H1 (cell line): ENCODE data around the gene ZSCAN20. TPM values are rescaled to one million over a fixed set of nuclear protein-coding genes. Genes with fewer than 3 reads are reported as not detected.
A peak's percentile ranks its signal among the peaks of the same experiment; 100 is the strongest.

ENCODE experiments used
- CTCF ChIA-PET: fragments of 300-600 bp; sonication (Branson Sonifier 250); formaldehyde crosslinking; loops from one replicate; lab custom pipeline; 2021; ENCODE audit not compliant: partially characterized antibody; lab: Charles Lee
- POLR2A ChIA-PET: fragments of 300-600 bp; sonication (Branson Sonifier 250); formaldehyde crosslinking; loops from one replicate; lab custom pipeline; 2021; ENCODE audit warnings: inconsistent platforms; ENCODE audit not compliant: partially characterized antibody; lab: Charles Lee
- DNase-seq, 2 experiments: peaks; one replicate each; pipeline versions ENCODE4 v3.0.0 to v3.0.0-alpha.2; 2010 to 2022; ENCODE audit warnings: low spot score in 2 of 2, low read depth in 1 of 2, mixed read lengths in 1 of 2
- FAIRE-seq: peaks from 2 replicates; lab custom pipeline; 2011; peaks lifted over from hg19 to GRCh38; lab: Jason Lieb, UNC
- H2AFZ ChIP-seq: 2 replicates; pipeline ENCODE4 v1.8.1; 2012; ENCODE audit warnings: low read length, inconsistent platforms
- H2AK5ac ChIP-seq: 2 replicates; pipeline ENCODE4 v1.6.1; 2013; ENCODE audit warnings: low read depth, low read length
- H2BK120ac ChIP-seq: replicated peaks from 2 replicates; pipeline ENCODE3; 2013; ENCODE audit warnings: low read depth, low read length, inconsistent platforms
- H2BK12ac ChIP-seq: 2 replicates; pipeline ENCODE4 v1.6.1; 2013; ENCODE audit warnings: low read depth, low read length
- H2BK15ac ChIP-seq: 2 replicates; pipeline ENCODE4 v1.6.1; 2013; ENCODE audit warnings: low read length
- H2BK20ac ChIP-seq: 2 replicates; pipeline ENCODE4 v1.6.1; 2013; ENCODE audit warnings: low read length
- H2BK5ac ChIP-seq: 2 replicates; pipeline ENCODE4 v1.6.1; 2013; ENCODE audit warnings: low read depth, low read length
- H3K14ac ChIP-seq: 2 replicates; pipeline ENCODE4 v1.6.1; 2013; ENCODE audit warnings: inconsistent platforms; ENCODE audit not compliant: insufficient read length
- H3K18ac ChIP-seq: 2 replicates; pipeline ENCODE4 v1.6.1; 2013; ENCODE audit warnings: low read length; ENCODE audit errors: extremely low read depth
- H3K23ac ChIP-seq: 2 replicates; pipeline ENCODE4 v1.6.1; 2013; ENCODE audit warnings: inconsistent platforms; ENCODE audit not compliant: insufficient read length
- H3K23me2 ChIP-seq: 2 replicates; pipeline ENCODE4 v1.6.1; 2013; ENCODE audit warnings: low read depth, low read length
- H3K27ac ChIP-seq: 2 replicates; pipeline ENCODE4 v1.6.1; 2011; ENCODE audit warnings: low read depth, low read length, inconsistent platforms
- H3K27me3 ChIP-seq, 4 experiments: replicated peaks in 1 of 4; 1 replicate in 1 of 4; 2 replicates in 3 of 4; pipeline versions ENCODE4 v1.6.1 to v1.8.1; 2011 to 2013; ENCODE audit warnings: low read length in 3 of 4, mild to moderate bottlenecking in 3 of 4, inconsistent platforms in 2 of 4, mixed read lengths in 2 of 4, moderate library complexity in 1 of 4; ENCODE audit not compliant: control insufficient read depth in 3 of 4, insufficient read depth in 3 of 4; ENCODE audit errors: extremely low read depth in 1 of 4
- H3K36me3 ChIP-seq, 4 experiments: 2 replicates each; pipeline versions ENCODE4 v1.6.1 to v1.8.1; 2011 to 2013; ENCODE audit warnings: mild to moderate bottlenecking in 4 of 4, low read length in 3 of 4, moderate library complexity in 2 of 4, control low read depth in 1 of 4, inconsistent platforms in 1 of 4; ENCODE audit not compliant: insufficient read depth in 4 of 4, control insufficient read depth in 2 of 4
- H3K4ac ChIP-seq: replicated peaks from 2 replicates; pipeline ENCODE3; 2013; ENCODE audit warnings: low read length, low read depth, mixed read lengths, inconsistent platforms; ENCODE audit not compliant: insufficient read length
- H3K4me1 ChIP-seq, 4 experiments: replicated peaks in 1 of 4; 1 replicate in 1 of 4; 2 replicates in 3 of 4; pipeline versions ENCODE4 v1.6.1 to v1.8.1; 2011 to 2013; ENCODE audit warnings: low read length in 3 of 4, inconsistent platforms in 2 of 4, mixed read lengths in 1 of 4; ENCODE audit not compliant: insufficient read depth in 4 of 4, control insufficient read depth in 3 of 4
- H3K4me2 ChIP-seq, 2 experiments: 2 replicates each; pipeline versions ENCODE4 v1.6.1 to v1.8.1; 2011 to 2013; ENCODE audit warnings: low read depth in 2 of 2, low read length in 2 of 2, control low read depth in 1 of 2, inconsistent platforms in 1 of 2, mild to moderate bottlenecking in 1 of 2; ENCODE audit not compliant: insufficient read depth in 1 of 2
- H3K4me3 ChIP-seq, 4 experiments: fragments of 200-600, 300-600 bp in 1 of 4; sonication (generic), shearing (Covaris generic), sonication (Bioruptor Twin) in 1 of 4; 2 replicates each; pipeline versions ENCODE4 v1.5.1 to v1.8.1; 2011 to 2016; ENCODE audit warnings: low read length in 4 of 4, low read depth in 3 of 4, control low read depth in 2 of 4, inconsistent platforms in 2 of 4, mild to moderate bottlenecking in 2 of 4, mixed read lengths in 1 of 4, moderate library complexity in 1 of 4; ENCODE audit not compliant: insufficient read depth in 2 of 4; ENCODE audit errors: extremely low read depth in 1 of 4
- H3K56ac ChIP-seq: replicated peaks from 2 replicates; pipeline ENCODE3; 2013; ENCODE audit warnings: low read depth, mild to moderate bottlenecking, mixed read lengths, low read length, inconsistent platforms; ENCODE audit not compliant: insufficient read length
- H3K79me1 ChIP-seq: 2 replicates; pipeline ENCODE4 v1.6.1; 2013; ENCODE audit warnings: low read depth, low read length, control low read depth
- H3K79me2 ChIP-seq, 2 experiments: 2 replicates each; pipeline versions ENCODE4 v1.6.1 to v1.8.1; 2012 to 2013; ENCODE audit warnings: low read length in 2 of 2, mild to moderate bottlenecking in 2 of 2, inconsistent platforms in 1 of 2; ENCODE audit not compliant: insufficient read depth in 2 of 2, control insufficient read depth in 1 of 2
- H3K9ac ChIP-seq, 4 experiments: replicated peaks in 1 of 4; 1 replicate in 1 of 4; 2 replicates in 3 of 4; pipeline versions ENCODE4 v1.6.1 to v1.8.1; 2011 to 2013; ENCODE audit warnings: low read depth in 3 of 4, low read length in 3 of 4, control low read depth in 2 of 4, mild to moderate bottlenecking in 2 of 4, moderate library complexity in 2 of 4, inconsistent platforms in 1 of 4; ENCODE audit errors: extremely low read depth in 1 of 4
- H3K9me3 ChIP-seq, 2 experiments: 2 replicates each; pipeline versions ENCODE4 v1.6.1 to v1.8.1; 2012 to 2013; ENCODE audit warnings: mild to moderate bottlenecking in 2 of 2, moderate library complexity in 2 of 2, control low read depth in 1 of 2, inconsistent platforms in 1 of 2, low read depth in 1 of 2, low read length in 1 of 2, mixed read lengths in 1 of 2; ENCODE audit not compliant: insufficient read depth in 2 of 2
- H4K20me1 ChIP-seq, 2 experiments: replicated peaks in 1 of 2; 2 replicates each; pipeline versions ENCODE3 to v1.8.1; 2011 to 2013; ENCODE audit warnings: inconsistent platforms in 2 of 2, low read length in 2 of 2, mild to moderate bottlenecking in 1 of 2; ENCODE audit not compliant: insufficient read depth in 2 of 2, control insufficient read depth in 1 of 2
- H4K5ac ChIP-seq: 2 replicates; pipeline ENCODE4 v1.6.1; 2013; ENCODE audit warnings: low read length, low read depth, mixed read lengths, inconsistent platforms; ENCODE audit not compliant: insufficient read length
- H4K8ac ChIP-seq: 2 replicates; pipeline ENCODE4 v1.8.0; 2013; ENCODE audit warnings: mild to moderate bottlenecking, moderate library complexity, low read length, inconsistent platforms; ENCODE audit not compliant: insufficient read depth; ENCODE audit errors: extremely low read depth
- H4K91ac ChIP-seq: replicated peaks from 2 replicates; pipeline ENCODE3; 2013; ENCODE audit warnings: low read length, mixed read lengths, inconsistent platforms; ENCODE audit not compliant: insufficient read length
- EP300 ChIP-seq, 2 experiments: IDR thresholded peaks; 1 replicate in 1 of 2; 2 replicates in 1 of 2; pipeline ENCODE4 v1.6.1; 2011 to 2012; ENCODE audit warnings: low read depth in 2 of 2, low read length in 2 of 2, mild to moderate bottlenecking in 2 of 2, borderline replicate concordance in 1 of 2, inconsistent platforms in 1 of 2, moderate library complexity in 1 of 2
- FOSL1 ChIP-seq: IDR thresholded peaks from 2 replicates; pipeline ENCODE4 v1.6.1; 2011; ENCODE audit warnings: mild to moderate bottlenecking, low read depth, low read length, moderate library complexity; ENCODE audit not compliant: insufficient read depth
- NANOG ChIP-seq: IDR thresholded peaks from 2 replicates; pipeline ENCODE4 v1.6.1; 2011; ENCODE audit warnings: low read length, low read depth, mild to moderate bottlenecking, inconsistent platforms; ENCODE audit not compliant: insufficient read depth, poor library complexity, severe bottlenecking
- PHF8 ChIP-seq: fragments of 200-600 bp; sonication (generic); conservative IDR thresholded peaks from 2 replicates; pipeline ENCODE4 v1.7.1; 2012; ENCODE audit warnings: low read depth, mild to moderate bottlenecking, inconsistent platforms, low read length, moderate library complexity
- POU5F1 ChIP-seq: IDR thresholded peaks from 2 replicates; pipeline ENCODE4 v1.6.1; 2011; ENCODE audit warnings: low read depth, mild to moderate bottlenecking, low read length, moderate library complexity
- RBBP5 ChIP-seq: IDR thresholded peaks from 2 replicates; pipeline ENCODE4 v1.7.1; 2012; ENCODE audit warnings: low read depth, mild to moderate bottlenecking, inconsistent platforms, low read length, moderate library complexity, borderline replicate concordance
- SIRT6 ChIP-seq: IDR thresholded peaks from one replicate; pipeline ENCODE4 v1.7.1; 2012; ENCODE audit warnings: low read length, inconsistent platforms
- TAF7 ChIP-seq: optimal IDR thresholded peaks from 2 replicates; pipeline ENCODE3; 2011; ENCODE audit warnings: low read depth, mild to moderate bottlenecking, inconsistent platforms, low read length, moderate library complexity, borderline replicate concordance
- WGBS, 2 experiments: shearing (Covaris generic) in 1 of 2; methylation state at CpG; one replicate each; pipeline versions ENCODE4 v1.1.6 to v1.1.7; 2013 to 2015; ENCODE audit warnings: low lambda C conversion rate in 2 of 2, mixed read lengths in 2 of 2, inconsistent platforms in 1 of 2, low coverage in 1 of 2, missing lambda C conversion rate in 1 of 2; ENCODE audit not compliant: insufficient replicate concordance in 2 of 2, insufficient coverage in 1 of 2, insufficient read length in 1 of 2; ENCODE audit errors: extremely low coverage in 1 of 2, missing lambda C conversion rate in 1 of 2; 5-methylcytosine and 5-hydroxymethylcytosine counted together
- polyA plus RNA-seq, 7 experiments: library from polyadenylated mRNA; depleted of rRNA in 3 of 7; stranded (reverse) in 5 of 7; unstranded in 2 of 7; fragments of >200 nt in 5 of 7; fragments of 200-250 nt in 2 of 7; gene quantifications; 1 replicate in 5 of 7; 2 replicates in 1 of 7; 4 replicates in 1 of 7; pipeline versions ENCODE4 v1.2.1 to v1.2.3, GENCODE V29; 2011 to 2013; ENCODE audit warnings: missing spikeins in 2 of 7, mixed read lengths in 2 of 7
- total RNA-seq: library from RNA; stranded (reverse); fragmentation: NEBNext Ultra II Directional; extraction: Animal tissue kit (Norgen Biotek cat#: 25700); gene quantifications from 2 replicates; pipeline ENCODE4 v1.2.1, GENCODE V29; 2021
- TF ChIP-seq, protein P1 (sequence below): IDR thresholded peaks from 2 replicates; pipeline ENCODE4 v1.6.1; 2012; ENCODE audit warnings: low read length, inconsistent platforms
- TF ChIP-seq, protein P2 (sequence below): IDR thresholded peaks from 2 replicates; pipeline ENCODE4 v1.6.1; 2011; ENCODE audit warnings: low read length, improper control_type of control experiment

The ZSCAN20 gene
- total and polyA plus RNA-seq, 2 of the 8 experiments (the other 6 are each of a cell fraction or from before 2014, with no cell fraction given), result 0.70 to 3.4 TPM

DNA sequence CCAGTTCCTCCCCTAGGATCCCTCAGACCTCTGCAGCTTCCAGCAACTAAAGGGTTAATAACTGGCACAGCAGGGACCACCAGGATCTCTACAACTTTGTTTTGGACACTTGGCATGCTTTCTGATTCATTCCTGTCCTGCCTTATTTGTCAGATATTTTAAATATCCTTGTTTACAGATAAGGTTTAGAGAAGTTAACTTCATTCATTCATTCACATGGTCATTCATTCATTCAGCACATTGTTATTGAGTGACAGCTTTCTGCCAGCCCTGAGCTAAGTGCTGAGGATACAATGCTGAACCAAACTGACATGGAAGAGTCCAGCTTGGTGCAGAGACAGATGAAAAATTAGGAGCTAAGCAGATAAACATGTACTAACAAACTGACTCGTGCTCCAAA lies 32.8 kb upstream of the ZSCAN20 start:
- Histone ChIP-seq H4K5ac (no peak overlapping the region), H4K20me1 (no peaks in the 10 kb centered on the region), H3K56ac (no peak overlapping the region), H4K91ac (no peak overlapping the region), H3K14ac (no peak overlapping the region), H3K79me2 (no peaks in the 10 kb centered on the region), H3K4me3 (no peak overlapping the region), H2BK15ac (no peak overlapping the region), H3K36me3 (no peaks in the 10 kb centered on the region), H2BK20ac (no peak overlapping the region), H3K9me3 (no peaks in the 10 kb centered on the region), H3K4me2 (no peak overlapping the region), H2AFZ (0 out of 2 replicates have a peak overlapping the region, but pooled peaks have one; percentile 14), H3K9ac (no peak overlapping the region), H3K27me3 (no peaks in the 10 kb centered on the region), H3K27ac (no peak overlapping the region), H2AK5ac (no peak overlapping the region), H2BK12ac (0 out of 2 replicates have a peak overlapping the region, but pooled peaks have one; percentile 40), H4K8ac (no peak overlapping the region), H3K4me1 (peaks cover 0 to 5% (median 3%) of the 10 kb centered on the region in 4 experiments; a peak in 3 of 7 replicates), H3K18ac (no peak overlapping the region), H3K23ac (no peak overlapping the region), H3K79me1 (no peaks in the 10 kb centered on the region), H3K4ac (no peak overlapping the region), H3K23me2 (no peaks in the 10 kb centered on the region), H2BK120ac (no peak overlapping the region), H2BK5ac (no peak overlapping the region)
- FAIRE-seq (no peak), DNase-seq (no peak)
- POLR2A ChIA-PET, result no interaction called here
- 90% methylated on average over 1 of the region's 1 CpG; no CpG with 5 or more reads in 1 of the 2 experiments for WGBS, 2 experiments
- CTCF ChIA-PET, result interaction anchor here (0.7 to 2.6 kb wide), 10 partner anchors 12 to 553 kb away, joined by 3 to 10 read pairs (median 4); no protein-coding TSS in a partner anchor
- no peak for TF ChIP-seq POU5F1
- TF ChIP-seq FOSL1, result no peak
- TF ChIP-seq, protein P1, sequence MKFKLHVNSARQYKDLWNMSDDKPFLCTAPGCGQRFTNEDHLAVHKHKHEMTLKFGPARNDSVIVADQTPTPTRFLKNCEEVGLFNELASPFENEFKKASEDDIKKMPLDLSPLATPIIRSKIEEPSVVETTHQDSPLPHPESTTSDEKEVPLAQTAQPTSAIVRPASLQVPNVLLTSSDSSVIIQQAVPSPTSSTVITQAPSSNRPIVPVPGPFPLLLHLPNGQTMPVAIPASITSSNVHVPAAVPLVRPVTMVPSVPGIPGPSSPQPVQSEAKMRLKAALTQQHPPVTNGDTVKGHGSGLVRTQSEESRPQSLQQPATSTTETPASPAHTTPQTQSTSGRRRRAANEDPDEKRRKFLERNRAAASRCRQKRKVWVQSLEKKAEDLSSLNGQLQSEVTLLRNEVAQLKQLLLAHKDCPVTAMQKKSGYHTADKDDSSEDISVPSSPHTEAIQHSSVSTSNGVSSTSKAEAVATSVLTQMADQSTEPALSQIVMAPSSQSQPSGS, result no peak
- no peak for TF ChIP-seq TAF7
- no peak for TF ChIP-seq EP300 (IDR thresholded peaks at IDR 0.05; ENCODE audit: borderline replicate concordance in 1 of 2, low read depth in 2 of 2, low read length in 2 of 2)
- no peak for TF ChIP-seq PHF8
- TF ChIP-seq NANOG, result no peak
- TF ChIP-seq SIRT6, result no peak
- no peak for TF ChIP-seq RBBP5
- TF ChIP-seq, protein P2, sequence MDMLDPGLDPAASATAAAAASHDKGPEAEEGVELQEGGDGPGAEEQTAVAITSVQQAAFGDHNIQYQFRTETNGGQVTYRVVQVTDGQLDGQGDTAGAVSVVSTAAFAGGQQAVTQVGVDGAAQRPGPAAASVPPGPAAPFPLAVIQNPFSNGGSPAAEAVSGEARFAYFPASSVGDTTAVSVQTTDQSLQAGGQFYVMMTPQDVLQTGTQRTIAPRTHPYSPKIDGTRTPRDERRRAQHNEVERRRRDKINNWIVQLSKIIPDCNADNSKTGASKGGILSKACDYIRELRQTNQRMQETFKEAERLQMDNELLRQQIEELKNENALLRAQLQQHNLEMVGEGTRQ, result no peak
